DLD1 (cell line): ENCODE measurements around the gene SCLY.
"Not testable (repeated sequence)": the region's sequence is repeated elsewhere in the genome, so short reads cannot be mapped to it uniquely, and the experiment has no call there.

Source experiments
- in situ Hi-C: cut with HindIII; loops from 2 replicates; pipeline ENCODE4 v1.10.0; 2017; ENCODE audit warnings: low sequenced_read_pairs

Gene SCLY

DNA sequence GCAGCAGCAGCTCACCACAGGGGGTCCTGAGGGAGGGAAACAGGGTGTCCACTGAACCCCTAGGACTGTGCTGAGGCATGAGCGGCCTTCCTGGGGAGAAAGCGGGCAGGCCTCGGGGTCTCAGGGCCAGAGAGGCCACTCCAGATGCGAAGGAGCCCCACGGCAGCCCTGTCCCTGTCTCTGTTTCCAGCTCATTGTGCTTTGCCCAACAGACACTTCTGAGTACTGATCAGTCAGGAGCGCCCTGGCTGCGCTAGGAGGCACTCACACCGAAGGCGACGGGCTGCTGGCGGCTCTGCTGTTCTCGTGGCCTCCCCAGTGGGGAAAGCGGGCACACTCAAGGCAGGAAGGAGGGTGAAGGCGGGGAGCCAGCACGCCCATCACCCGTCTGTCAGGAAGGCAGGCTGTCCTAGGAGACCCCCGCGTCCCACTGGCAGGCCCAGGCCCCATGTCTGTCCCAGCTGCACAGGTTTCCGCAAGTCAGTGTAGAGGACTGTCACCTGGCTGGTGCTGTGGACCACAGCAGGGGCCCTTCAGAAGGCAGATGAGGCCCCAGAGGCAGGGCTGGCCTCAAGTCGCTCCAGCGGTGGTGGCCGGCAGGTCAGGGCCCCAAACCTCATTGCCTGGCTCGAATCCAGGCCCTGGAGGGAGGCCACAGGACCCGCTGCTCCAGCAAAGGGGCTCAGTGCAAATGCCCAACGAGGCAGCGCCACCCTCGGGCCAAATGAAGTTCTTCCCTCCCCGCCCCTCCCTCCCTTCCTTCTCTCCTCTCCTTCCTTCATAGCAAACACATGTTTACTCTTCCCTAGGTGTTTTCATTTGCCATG is 46.1 kb downstream of the SCLY start:
- in situ Hi-C loops, result no loop called here

DNA sequence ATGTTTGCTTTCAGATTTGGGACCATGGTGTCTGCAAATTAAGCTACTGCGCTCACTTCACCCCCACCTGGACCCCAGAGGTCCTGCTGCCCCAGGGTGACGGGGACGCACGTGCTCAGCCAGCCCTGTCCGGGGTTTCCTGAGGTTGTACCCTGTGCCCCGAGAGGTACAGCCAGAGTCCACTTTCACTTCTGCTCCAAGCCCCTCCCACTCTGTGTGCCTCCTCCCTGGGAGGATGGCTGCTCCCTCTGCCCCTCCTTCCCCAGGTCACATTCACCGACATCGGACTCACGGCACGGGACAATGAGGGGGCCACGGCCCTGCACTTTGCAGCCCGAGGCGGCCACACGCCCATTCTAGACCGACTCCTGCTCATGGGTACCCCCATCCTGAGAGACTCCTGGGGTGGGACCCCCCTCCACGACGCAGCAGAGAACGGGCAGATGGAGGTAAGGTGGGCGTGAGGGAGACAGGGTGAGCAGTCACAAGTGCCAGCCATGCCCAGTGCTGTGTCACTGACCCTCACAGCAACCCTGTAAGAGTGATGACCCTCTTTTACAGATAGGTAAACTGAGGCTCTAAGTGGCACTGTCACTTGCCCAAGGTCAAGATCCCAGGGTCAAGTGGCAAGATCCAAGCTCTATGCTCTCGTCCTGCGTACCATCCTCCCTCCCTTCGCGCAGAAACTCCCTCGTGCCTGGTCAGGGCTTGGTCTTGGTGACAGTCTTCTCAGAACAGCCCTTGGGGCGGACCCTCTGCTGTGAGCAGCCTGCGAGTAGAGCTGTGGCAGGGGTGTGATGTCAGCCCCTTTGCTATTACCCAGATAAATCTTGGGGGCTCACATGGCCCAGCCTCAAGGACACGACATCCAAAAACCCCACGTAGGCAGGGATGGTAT is 47.0 kb downstream of the SCLY start:
- in situ Hi-C loops, result no loop called here

DNA sequence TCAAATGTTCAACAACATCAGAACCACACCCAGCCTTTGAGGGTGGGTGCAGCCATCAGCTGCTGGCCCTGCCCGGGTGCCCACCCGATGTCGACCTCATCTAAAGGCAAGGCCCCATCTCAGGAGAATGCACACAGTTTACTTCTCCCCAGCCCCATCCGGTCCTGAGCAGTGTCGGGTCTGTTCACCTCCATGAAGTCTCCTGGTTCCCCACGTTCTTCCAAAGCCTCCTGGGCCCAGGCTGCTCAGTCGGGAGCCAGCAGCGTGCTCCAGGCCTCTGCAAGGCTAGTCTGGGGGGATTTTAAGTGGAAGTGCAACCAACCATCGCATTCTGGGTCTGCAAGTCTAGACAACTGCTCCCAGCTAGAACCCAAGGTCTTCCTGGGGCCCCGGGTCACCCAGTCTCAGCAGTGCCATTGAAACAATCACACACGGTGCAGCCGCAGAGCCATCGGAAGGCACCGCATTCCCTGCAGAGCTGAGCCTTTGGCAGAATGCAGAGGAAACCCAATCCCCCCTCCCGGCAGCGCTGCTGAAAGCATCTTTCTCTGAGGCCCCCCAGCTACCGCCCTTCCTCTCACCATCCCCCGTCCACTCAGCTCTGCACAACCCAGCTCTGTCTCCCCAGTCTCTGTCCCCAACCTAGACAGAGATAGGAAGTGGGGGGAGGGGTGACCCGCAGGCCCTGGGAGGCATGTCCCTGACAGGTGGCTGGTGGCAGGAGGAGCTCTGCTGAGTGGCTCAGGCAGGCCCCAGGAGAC is 47.8 kb downstream of the SCLY start:
- in situ Hi-C loops, result no loop called here

DNA sequence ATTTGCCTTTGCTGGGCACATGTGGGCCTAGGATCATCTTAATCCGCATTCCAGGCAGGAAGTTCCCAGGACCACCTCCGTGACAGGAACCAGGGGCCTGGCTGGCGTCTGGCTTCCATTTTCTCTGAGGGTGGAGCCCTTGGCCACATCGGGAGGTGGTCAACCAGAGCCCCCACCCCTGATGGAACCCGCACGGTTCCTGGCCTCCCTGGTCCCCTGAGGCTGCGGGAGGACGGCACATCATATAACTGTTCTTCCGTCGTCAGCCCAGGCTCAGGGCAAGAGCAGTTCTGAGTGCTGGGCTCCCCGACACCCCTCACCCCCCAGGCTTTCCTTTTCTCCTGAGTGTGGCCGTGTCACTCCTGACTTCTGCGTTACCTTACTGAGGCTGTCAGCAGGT is 52.8 kb downstream of the SCLY start:
- in situ Hi-C loops, result no loop called here

DNA sequence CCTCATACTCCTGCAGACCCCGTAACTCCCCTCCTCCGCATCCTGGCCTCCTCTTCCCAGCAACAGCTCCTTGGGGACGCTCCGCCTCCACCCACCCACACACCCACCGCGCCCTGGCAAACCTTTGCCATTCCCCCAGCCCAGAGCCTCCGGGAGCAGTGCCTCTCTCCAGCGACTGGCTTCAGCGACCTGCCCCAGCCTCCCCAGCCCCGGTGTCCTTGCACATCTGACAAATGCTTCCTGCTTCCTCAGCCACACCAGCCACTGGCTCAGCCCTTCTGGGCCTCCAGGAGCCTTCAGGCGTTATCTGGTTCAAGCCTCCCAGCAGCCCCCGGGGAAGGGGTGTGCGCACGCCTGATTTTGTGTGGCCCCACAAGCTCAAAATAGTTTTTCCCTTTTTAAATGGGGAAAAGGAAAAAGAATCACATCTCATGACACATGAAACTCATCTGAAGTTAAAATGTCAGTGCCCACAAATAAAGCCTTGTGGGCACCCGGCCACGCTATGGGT is 53.6 kb downstream of the SCLY start:
- in situ Hi-C loops, result no loop called here

DNA sequence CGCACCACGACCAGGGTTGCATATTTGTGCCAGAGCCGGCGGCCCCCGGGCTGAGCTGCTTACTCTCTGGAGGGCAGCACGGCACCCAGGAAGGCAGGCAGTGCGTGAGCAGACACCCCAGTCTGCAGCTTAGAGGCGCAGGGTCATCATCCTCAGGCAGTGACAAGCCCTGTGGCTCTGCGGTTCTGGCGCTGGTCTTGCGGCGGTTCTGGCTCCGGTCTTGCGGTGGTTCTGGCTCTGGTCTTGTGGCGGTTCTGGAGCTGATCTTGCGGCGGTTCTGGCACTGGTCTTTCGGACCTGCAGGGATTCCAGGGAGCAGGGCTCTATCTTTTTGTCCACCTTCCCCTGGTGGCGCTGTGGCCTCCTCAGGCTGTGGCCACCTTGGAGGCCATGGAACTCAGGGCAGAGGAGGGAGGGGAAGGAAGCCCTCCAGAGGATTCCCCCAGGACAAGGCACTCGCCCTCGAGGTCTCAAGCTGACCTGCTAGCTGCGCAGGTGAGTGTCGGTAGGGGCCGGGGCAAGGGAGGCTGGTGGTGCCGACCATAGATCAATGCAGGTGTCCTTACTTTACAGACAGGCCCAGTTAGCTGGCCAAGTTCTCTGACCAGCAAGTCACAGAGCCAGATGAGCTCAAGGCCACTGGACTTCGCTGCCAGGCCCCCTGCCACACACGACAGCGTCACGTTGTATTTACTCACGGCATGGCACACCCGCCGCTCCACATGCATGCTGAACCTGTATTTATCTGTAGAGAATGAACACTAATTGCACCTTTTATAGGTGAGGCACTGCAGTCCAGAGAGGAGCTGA is 54.3 kb downstream of the SCLY start:
- in situ Hi-C loops, result no loop called here

DNA sequence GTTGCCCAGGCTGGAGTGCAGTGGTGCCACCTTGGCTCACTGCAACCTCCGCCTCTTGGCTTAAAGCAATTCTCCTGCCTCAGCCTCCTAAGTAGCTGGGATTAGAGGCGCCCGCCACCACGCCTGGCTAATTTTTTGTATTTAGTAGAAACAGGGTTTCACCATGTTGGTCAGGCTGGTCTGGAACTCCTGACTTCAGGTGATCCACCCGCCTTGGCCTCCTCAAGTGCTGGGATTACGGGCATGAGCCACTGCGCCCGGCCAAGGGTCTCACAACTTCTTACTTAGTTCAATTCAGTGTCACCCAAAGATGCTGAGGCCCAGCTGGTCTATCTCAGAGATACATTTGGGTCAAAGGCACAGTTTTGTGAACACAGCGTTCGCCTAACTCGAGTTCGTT is 54.9 kb downstream of the SCLY start:
- in situ Hi-C loops, result not testable (repeated sequence)

DNA sequence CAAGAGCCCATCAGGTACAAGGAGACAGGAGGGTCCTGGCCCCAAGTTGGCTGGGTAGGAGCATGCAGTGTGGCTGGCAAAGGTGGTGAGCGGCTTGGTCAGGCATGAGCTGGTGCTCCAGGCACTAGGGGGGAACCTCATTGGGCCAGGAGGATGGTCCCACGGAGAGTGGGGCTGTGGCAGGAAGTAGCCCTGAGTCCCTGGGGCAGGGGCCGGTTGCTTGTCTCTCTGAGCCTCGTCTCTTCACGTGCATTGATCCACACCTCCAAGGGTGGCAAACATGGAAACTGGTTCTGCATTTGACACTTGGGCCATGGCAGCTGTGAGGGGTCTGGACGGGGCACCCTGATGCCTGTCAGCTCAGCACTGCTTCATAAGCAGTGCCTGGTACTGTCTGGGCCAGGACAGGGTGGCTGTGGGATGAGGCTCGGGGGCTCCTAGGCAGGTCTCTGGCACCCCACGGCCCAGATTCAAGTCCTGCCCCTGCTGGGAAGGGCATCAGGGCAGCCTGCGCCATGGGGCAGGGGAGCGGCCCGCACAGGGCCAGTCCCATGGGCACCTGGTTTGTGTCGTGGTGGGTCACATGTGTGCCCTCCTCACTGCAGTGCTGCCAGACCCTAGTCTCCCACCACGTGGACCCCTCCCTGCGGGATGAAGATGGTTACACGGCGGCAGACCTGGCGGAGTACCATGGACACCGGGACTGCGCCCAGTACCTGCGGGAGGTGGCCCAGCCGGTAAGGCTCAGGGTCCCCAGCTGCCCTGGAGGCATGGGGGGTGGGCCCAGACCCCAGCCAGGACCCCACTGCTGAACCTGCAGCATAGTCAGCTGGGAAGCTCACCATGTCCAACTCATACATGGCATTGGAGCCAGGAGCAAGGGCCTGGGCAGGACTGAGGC is 55.7 kb downstream of the SCLY start:
- in situ Hi-C loops, result no loop called here

DNA sequence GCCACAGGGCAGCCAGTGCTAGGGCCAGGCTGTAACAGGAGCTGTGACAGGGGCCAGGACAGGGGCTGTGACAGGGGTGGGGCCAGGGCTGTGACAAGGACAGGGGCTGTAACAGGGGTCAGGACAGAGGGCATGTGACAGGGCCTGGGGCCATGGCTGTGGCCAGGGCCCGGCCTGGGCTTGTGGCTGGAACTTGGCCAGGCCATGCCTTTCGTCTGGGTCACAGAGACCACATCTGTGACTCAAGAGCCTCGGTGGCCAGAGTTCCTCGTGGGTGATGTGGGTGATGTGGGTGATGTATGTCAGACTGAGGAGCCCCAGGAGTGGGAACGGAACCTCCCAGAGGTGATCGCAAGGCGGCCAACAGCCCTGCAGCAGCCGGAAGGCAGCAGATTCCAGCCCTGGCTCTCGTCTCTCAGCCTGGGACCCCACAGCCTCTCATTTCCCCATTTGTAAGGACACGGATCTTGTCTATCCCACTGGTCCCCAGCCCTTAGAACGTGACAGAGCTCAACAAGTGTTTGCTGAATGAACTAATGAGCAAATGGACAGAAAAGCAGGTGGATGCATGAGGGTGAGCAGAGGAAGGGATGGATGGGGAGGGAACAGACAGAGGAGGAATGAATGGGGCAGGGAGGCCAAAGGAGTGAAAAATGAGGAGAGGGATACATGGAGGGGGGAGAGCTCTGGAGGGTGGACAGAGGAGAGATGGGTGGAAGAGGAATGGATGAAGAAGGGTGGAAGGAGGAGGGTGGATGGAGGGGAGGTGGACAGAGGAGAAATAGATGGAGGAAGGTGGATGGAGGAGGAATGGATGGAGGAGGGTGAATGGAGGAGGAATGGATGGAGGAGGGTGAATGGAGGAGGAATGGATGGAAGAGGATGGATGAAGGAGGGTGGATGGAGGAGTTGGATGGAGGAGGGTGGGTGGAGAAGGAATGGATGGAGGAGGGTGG is 56.7 kb downstream of the SCLY start:
- in situ Hi-C loops, result no loop called here

DNA sequence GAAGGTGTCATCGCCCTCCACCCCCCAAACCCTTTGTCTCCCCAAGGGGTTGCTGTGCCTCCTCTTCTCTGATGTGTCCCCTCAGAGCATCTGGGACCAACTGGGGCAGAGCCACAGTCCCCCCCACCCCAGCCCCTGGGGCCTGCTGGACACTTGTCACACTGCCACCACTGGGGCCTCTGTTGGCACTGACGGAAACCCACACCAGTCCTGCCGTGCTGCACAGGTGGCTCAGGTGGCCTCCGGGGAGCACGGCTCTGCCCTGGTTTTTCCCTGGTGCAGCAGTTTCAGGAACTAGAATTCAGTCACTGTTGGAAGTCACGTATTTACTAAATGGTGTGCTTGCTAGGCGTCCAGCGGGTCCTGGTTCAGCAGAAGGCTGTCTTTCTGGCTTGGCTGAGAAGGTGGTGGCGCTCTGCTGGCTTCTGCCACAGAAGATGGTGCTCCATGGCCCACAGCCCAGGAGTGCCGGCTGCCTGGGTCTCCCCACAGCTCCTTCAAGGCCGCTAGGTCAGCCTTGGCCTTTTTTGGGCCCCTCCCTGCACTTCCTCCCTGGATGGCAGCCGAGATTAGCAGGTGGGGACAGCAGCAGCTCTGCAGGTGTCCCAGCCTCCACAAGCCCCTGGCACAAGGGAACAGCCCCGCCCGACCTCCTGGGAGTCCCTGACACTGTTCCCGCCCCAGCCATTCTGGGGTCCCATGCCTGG is 59.1 kb downstream of the SCLY start:
- in situ Hi-C loops, result no loop called here

DNA sequence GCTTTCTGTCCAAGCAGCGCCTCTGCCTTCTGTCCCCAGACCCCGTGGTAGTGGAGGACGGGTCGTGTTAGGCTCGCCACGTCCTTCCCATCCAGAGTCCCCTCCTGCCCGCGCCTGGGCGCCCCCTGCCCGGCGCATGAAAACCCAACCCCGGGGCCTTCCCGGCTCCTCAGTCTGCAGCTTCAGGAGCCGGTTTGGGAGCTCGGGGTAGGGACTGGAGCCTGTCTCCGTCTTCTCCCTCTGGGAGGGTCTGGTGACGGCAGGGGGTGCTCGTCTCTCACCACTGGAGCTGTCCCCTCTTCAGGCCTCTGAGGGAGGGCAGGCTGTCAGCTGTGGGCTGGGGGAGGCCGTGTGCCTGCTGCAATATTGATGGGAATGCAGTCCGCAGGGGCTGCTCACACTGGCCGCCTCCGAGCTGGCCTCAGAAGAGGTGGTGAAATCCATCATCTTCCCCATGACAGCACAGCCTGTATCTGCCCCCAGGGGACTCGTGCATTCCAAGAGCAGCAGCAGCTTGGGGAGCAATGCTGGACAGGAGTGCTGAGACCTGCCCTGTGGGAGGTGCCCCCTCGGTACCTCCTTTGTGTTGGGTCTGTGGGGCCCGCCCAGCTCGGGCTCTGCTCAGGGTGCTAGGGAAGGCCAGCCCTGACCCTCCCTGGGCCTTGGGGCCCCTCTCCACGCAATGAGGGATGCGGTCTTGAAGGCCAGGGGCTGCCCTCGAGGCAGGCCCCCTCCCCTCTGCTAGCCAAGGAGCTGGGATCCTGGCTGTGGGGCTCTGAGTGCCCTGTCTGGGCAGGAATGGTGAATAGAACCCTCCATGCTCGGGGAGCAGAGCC is 59.9 kb downstream of the SCLY start:
- in situ Hi-C loops, result no loop called here

DNA sequence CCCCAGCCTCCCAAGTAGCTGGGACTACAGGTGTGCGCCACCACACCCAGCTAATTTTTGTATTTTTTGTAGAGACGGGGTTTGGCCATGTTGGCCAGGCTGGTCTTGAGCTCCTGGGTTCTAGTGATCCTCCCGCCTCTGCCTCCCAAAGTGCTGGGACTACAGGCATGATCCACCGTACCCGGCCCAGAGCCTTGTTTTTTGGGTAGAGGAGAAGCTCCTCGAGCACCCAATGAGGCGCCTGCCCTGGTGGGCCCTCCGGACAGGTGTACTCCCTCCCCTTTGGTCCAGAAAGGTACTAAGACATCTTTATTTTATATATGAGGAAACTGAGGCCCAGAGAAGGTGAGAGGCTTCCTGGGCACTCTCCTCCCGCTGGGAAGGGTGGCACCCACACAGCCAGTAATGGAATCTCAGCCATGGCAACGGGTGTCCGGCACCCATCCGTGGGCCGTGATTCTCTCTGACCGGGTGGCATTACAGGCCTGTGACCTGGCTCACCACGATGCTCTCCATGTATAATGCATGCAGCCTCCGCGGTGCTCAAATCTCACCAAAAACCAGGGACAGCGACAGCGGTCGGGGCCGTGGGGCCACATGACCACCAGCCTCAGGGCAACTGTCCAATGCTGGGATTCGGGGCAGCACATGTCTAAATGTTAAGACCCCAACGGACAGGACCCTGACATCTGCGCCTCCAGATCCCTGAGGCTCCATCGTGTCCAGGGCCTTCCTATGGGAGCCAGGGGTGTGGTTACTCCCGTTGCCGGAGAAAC is 60.9 kb downstream of the SCLY start:
- in situ Hi-C loops, result no loop called here

DNA sequence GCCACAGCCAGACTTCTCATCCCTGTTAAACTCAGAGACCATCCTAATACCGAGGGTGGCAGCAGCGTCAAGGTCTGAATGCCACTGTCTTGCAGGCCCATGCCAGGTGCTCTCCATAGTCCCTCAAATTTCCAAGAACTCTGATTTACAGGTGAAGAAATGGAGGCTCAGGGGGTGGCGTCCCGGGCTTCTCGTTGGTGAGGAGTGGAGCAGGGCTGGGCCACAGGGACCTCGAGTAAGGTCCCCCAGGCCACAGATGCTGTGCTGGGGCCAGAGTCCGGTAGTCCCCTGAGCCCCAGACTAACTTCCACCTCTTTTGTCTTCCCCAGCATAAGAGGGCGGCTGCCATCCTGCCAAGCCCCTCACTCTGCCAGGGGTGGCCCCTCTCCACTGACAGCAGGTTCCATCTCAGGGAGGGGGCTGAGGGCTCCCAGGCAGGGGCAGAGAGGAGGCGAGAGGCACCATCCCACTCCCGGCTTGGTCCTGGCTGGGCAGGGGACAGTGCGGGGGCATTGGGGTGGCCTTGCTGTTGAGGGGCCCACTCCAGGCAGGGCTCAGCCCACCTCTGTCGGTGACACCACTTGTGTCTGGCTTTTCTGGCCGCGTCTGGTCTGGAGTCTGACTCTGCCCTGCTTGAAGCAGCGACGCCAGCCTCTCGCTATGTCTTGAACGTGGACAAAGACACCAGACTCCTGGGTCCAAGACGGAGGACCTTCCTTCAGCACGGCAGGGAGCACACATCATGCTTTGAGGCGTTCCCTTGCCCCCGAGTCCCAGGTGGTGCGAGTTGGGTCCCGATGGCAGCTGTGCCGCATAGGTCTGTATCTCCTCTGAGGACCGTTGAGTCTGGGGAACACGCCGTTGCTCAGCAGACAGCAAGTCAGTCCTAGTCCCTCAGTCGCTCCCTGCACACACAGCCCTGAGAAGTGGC is 61.8 kb downstream of the SCLY start:
- in situ Hi-C loops, result no loop called here

DNA sequence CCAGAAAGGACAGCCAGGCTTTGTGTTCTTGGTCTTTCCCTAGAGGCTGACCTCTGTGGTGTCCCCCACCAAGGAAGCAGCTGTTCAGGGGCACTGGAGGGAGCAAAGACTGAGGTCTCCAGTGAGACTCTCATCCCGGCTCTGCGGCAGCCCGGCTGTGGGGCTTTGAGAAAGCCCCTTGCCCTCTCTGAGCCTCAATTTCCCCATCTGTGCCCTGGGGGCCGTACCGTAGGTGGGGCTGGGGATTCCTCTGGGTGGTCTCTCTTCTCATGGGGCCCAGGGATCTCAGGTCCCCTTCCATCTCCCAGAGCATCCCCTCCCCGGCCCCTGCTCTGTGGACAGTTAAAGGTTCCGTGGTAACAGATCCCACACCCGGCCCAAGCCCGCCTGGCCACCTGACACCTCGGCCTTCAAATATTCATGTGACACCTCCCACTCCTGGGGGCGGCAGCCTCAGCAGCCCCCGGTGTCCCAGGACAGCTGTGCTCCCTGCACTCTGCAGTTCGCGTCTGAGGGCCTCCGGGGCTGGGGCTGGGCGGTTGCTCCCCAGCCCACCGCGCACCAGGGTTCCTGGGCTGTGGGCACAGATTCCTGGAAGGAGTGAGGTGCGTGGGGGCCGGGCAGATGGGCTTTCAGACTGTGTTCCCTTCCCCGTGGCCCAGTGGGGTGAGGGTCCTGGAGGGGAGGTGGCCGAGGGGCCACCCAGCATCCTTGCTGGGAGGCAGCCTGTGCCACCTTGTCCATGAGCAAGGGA is 62.6 kb downstream of the SCLY start:
- in situ Hi-C loops, result no loop called here
